Activated B cell treated with CpG ODN at 0.5 μM for 24 hours (primary cell): ENCODE data around the gene ZNF597. TPM values are rescaled to one million over a fixed set of nuclear protein-coding genes. Genes with fewer than 3 reads are reported as not detected.

Experiments
- ATAC-seq: fragments of 200-7000 bp; cut with Tn5 transposase; one replicate; pipeline ENCODE4 v1.10.0; 2021; ENCODE audit warnings: low read depth, mild to moderate bottlenecking, moderate library complexity
- CTCF ChIA-PET: fragments of 350-600 bp; sonication (Branson Sonifier 250); formaldehyde crosslinking; loops from one replicate; lab custom pipeline; 2021; ENCODE audit warnings: antibody characterized with exemption; lab: Charles Lee
- POLR2A ChIA-PET: fragments of 350-600 bp; sonication (Branson Sonifier 250); formaldehyde crosslinking; loops from one replicate; lab custom pipeline; 2021; ENCODE audit warnings: antibody characterized with exemption; lab: Charles Lee
- DNase-seq: peaks from one replicate; pipeline ENCODE4 v3.0.0; 2022
- H3K27ac Mint-ChIP-seq: one replicate; pipeline ENCODE4 v1.8.0; 2020; ENCODE audit warnings: mixed read lengths
- H3K27me3 Mint-ChIP-seq: one replicate; pipeline ENCODE4 v1.8.0; 2021; ENCODE audit warnings: mixed read lengths
- H3K36me3 Mint-ChIP-seq: one replicate; pipeline ENCODE4 v1.8.0; 2021; ENCODE audit warnings: low read depth, mixed read lengths
- H3K4me1 Mint-ChIP-seq: one replicate; pipeline ENCODE4 v1.8.0; 2021; ENCODE audit warnings: mixed read lengths
- H3K4me3 Mint-ChIP-seq: one replicate; pipeline ENCODE4 v1.8.0; 2020; ENCODE audit warnings: mild to moderate bottlenecking, mixed read lengths
- H3K9me3 Mint-ChIP-seq: one replicate; pipeline ENCODE4 v1.8.0; 2020; ENCODE audit warnings: mixed read lengths
- intact Hi-C: fragments of 100-400 bp; cut with micrococcal nuclease; formaldehyde crosslinking; loops from one replicate; pipeline ENCODE4 v1.15.1; 2024
- total RNA-seq: library from RNA; stranded (reverse); gene quantifications from 2 replicates; pipeline ENCODE4 v1.2.3, GENCODE V29; 2022
- TF ChIP-seq, protein P1 (sequence below): fragments of 200-600 bp; IDR thresholded peaks from one replicate; pipeline ENCODE4 v1.8.0; 2022; ENCODE audit warnings: antibody characterized with exemption, mild to moderate bottlenecking

Gene ZNF597
- total RNA-seq, 1 donor from 2014 or later, result 4.2 TPM

DNA sequence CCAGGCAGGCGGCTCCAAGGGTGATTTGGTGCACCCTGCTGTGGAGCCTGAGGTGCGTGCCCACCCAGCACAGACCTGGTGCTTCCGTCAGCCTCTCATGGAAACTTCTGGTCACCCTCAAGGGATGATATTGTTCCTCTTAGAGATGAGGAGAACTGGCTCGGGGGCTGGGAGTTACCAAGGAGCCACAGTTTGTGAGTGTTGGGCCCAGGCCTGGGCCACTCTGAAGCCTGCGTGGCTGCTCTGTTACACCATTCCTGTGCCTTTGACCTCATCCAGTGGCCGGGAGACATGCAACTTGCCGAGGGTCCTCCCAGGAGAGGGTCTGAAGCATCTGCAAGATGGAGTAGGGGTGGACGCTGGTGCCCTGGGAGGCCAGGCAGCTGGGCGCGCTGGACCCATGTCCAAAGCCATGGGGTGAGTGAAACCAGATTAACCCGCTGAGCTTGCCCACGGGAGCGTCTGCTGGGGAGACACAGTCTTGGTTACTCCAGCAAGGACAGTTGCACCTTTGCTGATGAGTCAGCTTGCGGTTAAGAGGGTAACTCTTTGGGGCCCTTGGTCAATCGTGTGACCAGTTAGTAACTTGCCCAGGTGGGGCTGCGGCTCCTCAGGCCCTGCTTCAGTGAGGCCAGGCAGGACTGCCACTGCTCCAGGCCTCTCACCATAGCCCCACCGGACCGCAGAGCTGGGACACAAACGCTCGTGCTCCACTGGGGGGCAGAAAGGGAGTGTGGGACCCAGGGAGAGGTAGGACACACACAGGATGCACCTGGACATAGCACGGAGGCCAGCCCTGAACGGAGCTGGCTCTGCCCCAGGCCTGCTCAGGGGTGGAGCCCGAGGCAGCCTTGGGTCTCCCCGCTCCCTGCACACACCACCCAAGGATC is 44.5 kb upstream of the ZNF597 start:
- ChIA-PET CTCF (interaction anchor here (0.8 kb wide), 1 partner anchor 31 kb away, joined by 3 read pairs; no protein-coding TSS in a partner anchor), POLR2A (no interaction called here)
- no peaks in the 10 kb centered on the region for H3K27me3 Mint-ChIP-seq
- TF ChIP-seq, protein P1, sequence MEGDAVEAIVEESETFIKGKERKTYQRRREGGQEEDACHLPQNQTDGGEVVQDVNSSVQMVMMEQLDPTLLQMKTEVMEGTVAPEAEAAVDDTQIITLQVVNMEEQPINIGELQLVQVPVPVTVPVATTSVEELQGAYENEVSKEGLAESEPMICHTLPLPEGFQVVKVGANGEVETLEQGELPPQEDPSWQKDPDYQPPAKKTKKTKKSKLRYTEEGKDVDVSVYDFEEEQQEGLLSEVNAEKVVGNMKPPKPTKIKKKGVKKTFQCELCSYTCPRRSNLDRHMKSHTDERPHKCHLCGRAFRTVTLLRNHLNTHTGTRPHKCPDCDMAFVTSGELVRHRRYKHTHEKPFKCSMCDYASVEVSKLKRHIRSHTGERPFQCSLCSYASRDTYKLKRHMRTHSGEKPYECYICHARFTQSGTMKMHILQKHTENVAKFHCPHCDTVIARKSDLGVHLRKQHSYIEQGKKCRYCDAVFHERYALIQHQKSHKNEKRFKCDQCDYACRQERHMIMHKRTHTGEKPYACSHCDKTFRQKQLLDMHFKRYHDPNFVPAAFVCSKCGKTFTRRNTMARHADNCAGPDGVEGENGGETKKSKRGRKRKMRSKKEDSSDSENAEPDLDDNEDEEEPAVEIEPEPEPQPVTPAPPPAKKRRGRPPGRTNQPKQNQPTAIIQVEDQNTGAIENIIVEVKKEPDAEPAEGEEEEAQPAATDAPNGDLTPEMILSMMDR, result no peak
- no peak for DNase-seq
- intact Hi-C loops, result no loop called here
- H3K4me3 Mint-ChIP-seq, result no peak overlapping the region
- no peaks in the 10 kb centered on the region for H3K9me3 Mint-ChIP-seq
- H3K27ac Mint-ChIP-seq, result no peak overlapping the region
- H3K36me3 Mint-ChIP-seq, result peaks cover 41% of the 10 kb centered on the region
- no peak for ATAC-seq
- no peaks in the 10 kb centered on the region for H3K4me1 Mint-ChIP-seq

DNA sequence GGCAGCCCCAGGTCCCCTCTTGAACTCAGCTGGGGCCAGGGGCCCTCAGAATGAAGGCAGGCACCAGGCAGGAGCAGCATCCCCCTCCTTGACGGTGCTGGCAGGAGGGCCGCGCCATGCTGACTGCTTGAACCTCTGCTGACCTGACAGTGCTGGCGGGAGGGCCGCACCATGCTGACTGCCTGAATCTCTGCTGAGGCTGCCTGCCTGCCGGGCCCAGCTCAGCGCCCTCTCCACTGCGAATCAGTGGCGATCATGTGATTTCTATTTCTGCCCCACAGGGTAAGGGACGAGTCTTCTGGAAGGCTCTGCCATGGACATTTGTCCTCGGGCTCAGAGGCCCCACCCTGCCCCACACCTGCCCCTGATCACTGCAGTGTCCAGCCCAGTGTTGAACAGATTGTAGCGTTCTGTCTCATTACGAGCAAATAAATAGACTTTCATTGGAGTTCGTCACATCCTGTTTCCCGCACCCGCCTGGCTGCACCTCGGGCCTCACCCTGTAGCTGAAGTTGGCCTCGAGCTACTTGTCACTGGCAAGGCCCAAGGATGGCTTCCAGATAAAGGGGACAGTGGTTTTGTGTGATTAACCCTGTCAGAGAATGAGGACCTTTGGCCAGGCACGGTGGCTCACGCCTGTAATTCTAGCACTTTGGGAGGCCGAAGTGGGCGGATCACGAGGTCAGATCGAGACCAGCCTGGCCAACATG is 43.4 kb upstream of the ZNF597 start:
- TF ChIP-seq, protein P1, result no peak
- Mint-ChIP-seq H3K4me1 (no peaks in the 10 kb centered on the region), H3K27me3 (no peaks in the 10 kb centered on the region), H3K27ac (no peak overlapping the region), H3K4me3 (no peak overlapping the region), H3K9me3 (no peaks in the 10 kb centered on the region), H3K36me3 (peaks cover 52% of the 10 kb centered on the region)
- intact Hi-C loops, result no loop called here
- ATAC-seq (no peak), DNase-seq (no peak)
- ChIA-PET CTCF (no interaction called here), POLR2A (no interaction called here)

DNA sequence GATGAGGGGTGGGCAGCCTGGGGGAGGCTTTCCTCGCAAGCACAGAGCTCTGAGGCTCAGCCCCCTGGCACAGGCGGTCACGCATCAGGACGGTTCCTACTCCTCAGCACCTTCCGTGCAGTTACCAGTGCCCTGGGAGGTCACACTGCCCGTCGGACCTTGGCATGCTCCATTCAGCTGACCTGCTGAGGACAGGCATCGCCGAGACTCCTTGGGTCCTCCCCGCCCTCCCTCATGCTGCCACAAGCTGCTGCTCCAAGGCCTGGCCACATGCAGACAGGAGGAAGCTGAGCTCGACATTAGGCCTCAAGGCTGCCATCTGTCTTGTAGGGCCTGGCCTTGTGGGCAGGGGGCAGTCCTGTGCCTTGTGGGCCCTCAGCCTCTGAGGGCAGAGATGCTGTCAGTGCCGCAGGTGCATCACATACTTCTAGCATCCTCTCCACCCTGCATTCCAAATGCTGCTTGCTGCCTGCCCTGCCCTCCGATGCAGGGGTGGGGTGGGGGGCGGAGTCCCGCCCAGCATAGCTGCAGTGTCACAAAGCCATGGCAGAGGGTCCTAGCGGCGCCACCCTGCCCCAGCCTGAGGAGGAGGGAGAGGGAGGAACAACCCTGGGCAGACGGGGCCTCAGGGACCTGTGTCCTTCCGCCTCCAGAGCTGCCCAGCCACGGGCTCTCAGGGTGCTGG is 42.7 kb upstream of the ZNF597 start:
- no peak for ATAC-seq
- Mint-ChIP-seq H3K27me3 (no peaks in the 10 kb centered on the region), H3K4me3 (no peak overlapping the region), H3K9me3 (no peaks in the 10 kb centered on the region), H3K4me1 (no peaks in the 10 kb centered on the region), H3K27ac (no peak overlapping the region), H3K36me3 (peaks cover 59% of the 10 kb centered on the region)
- intact Hi-C loops, result no loop called here
- no peak for DNase-seq
- ChIA-PET CTCF (no interaction called here), POLR2A (no interaction called here)
- TF ChIP-seq, protein P1, result no peak

DNA sequence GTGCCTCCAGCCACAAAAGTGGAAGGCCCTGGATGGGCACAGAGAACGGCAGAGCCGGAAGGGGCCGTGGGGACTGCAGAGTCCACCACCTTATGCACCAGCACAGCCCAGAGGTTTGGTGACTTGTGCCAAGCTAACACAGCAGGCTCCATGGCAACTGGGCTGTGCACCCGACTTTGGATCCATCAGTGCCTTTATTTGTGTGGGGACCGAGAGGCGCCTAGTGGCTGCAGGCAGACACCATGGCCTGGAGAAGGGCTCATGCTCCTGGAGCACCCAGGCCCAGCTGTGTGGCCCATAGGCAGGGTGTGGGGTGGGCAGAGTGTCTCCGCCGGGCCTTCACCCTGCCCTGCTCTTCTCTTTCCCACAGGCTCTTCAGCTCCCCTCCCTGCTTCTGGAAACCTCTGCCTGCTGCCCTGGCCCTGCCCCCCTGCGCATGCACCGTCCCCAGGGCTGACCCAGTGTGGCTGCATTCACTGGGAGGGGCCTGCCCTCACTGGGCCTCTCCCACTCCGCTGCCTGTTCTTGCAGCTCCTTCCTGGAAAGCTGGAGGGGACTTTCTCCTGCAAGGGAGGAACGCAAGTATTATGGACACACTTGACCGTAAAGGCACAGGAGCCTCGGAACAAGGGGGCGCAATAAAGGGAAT is 41.9 kb upstream of the ZNF597 start:
- ATAC-seq (no peak), DNase-seq (no peak)
- Mint-ChIP-seq H3K27me3 (no peaks in the 10 kb centered on the region), H3K4me3 (no peak overlapping the region), H3K27ac (no peak overlapping the region), H3K36me3 (peaks cover 63% of the 10 kb centered on the region), H3K9me3 (no peaks in the 10 kb centered on the region), H3K4me1 (no peaks in the 10 kb centered on the region)
- POLR2A ChIA-PET, result no interaction called here
- intact Hi-C loops, result no loop called here
- TF ChIP-seq, protein P1, result no peak
- CTCF ChIA-PET, result no interaction called here
